Stomach smooth muscle (tissue), 2 donors: Measurements from ENCODE around the gene BAZ1A.

Experiments
- H3K27ac ChIP-seq: one replicate; pipeline ENCODE4 v1.7.0; 2013; ENCODE audit warnings: mild to moderate bottlenecking, low read length, inconsistent platforms
- H3K27me3 ChIP-seq, 2 donors: one replicate each; pipeline ENCODE4 v1.7.0; 2013; ENCODE audit warnings: low read length in 2 of 2; ENCODE audit not compliant: insufficient read depth in 2 of 2, control insufficient read depth in 1 of 2
- H3K36me3 ChIP-seq, 2 donors: one replicate each; pipeline ENCODE4 v1.7.0; 2013; ENCODE audit warnings: low read length in 2 of 2; ENCODE audit not compliant: control insufficient read depth in 2 of 2, insufficient read depth in 2 of 2
- H3K4me1 ChIP-seq: one replicate; pipeline ENCODE4 v1.7.0; 2013; ENCODE audit warnings: low read length; ENCODE audit not compliant: control insufficient read depth, insufficient read depth
- H3K4me3 ChIP-seq, 2 donors: one replicate each; pipeline ENCODE4 v1.7.0; 2013; ENCODE audit warnings: low read length in 2 of 2
- H3K9ac ChIP-seq, 2 donors: one replicate each; pipeline ENCODE4 v1.7.0; 2013; ENCODE audit warnings: low read length in 2 of 2, mild to moderate bottlenecking in 1 of 2
- H3K9me3 ChIP-seq, 2 donors: one replicate each; pipeline ENCODE4 v1.7.0; 2013; ENCODE audit warnings: low read length in 2 of 2; ENCODE audit not compliant: control insufficient read depth in 2 of 2
- donor health status: healthy.
- donor health status: Pancreatic carcinoma.

Gene BAZ1A

GRCh38 chr14:34707722-34708121, 167.4 kb downstream of the BAZ1A start:
- H3K36me3 ChIP-seq: peaks cover 8 to 10% of the 10 kb centered on the region in 2 donors
- no peak overlapping the region for H3K9ac ChIP-seq
- H3K4me3 ChIP-seq: no peak overlapping the region
- peaks cover 8% of the 10 kb centered on the region for H3K4me1 ChIP-seq
- no peak overlapping the region for H3K27ac ChIP-seq
- no peaks in the 10 kb centered on the region for H3K9me3 ChIP-seq
- H3K27me3 ChIP-seq: no peaks in the 10 kb centered on the region
